Ascending aorta (tissue), 2 donors: ENCODE measurements around the gene HIP1R. TPM values are rescaled to one million over a fixed set of nuclear protein-coding genes. Genes with fewer than 3 reads are reported as not detected.

ENCODE experiments used
- DNase-seq, 2 donors: peaks; one replicate each; pipeline ENCODE4 v3.0.0-alpha.2; 2019; ENCODE audit warnings: low spot score in 2 of 2
- H3K27ac ChIP-seq, 2 donors: fragments of 200-600 bp; sonication (generic); one replicate each; pipeline ENCODE4 v1.5.1; 2016 to 2017; ENCODE audit warnings: mild to moderate bottlenecking in 1 of 2
- H3K27me3 ChIP-seq: fragments of 200-600 bp; sonication (generic); one replicate; pipeline ENCODE4 v1.5.1; 2017
- H3K36me3 ChIP-seq, 2 donors: fragments of 200-600 bp; sonication (generic); one replicate each; pipeline ENCODE4 v1.5.1; 2016
- H3K4me1 ChIP-seq, 2 donors: fragments of 200-600 bp; sonication (generic); one replicate each; pipeline ENCODE4 v1.5.1; 2016 to 2017; ENCODE audit warnings: mild to moderate bottlenecking in 1 of 2
- H3K4me3 ChIP-seq, 2 donors: fragments of 200-600 bp; sonication (generic); one replicate each; pipeline ENCODE4 v1.5.1; 2016 to 2017; ENCODE audit warnings: mild to moderate bottlenecking in 1 of 2
- H3K9me3 ChIP-seq, 2 donors: fragments of 200-600 bp; sonication (generic); one replicate each; pipeline ENCODE4 v1.5.1; 2016
- intact Hi-C: fragments of 100-400 bp; cut with DNase I; formaldehyde crosslinking; loops from one replicate; pipeline ENCODE4 v1.15.1; 2023
- total RNA-seq: library from RNA; depleted of rRNA; stranded (reverse); fragments of >200 nt; gene quantifications from one replicate; pipeline ENCODE4 v1.1.0, GENCODE V29; 2016
- TF ChIP-seq, protein P1 (sequence below), 3 experiments: fragments of 200-600 bp in 2 of 3; fragments of 450-650 bp in 1 of 3; sonication (generic) in 2 of 3; IDR thresholded peaks; one replicate each; pipeline ENCODE4 v1.5.1; 2016 to 2019; ENCODE audit warnings: antibody characterized with exemption in 3 of 3, mild to moderate bottlenecking in 1 of 3, moderate library complexity in 1 of 3

HIP1R gene
- total RNA-seq, 1 donor from 2014 or later = 98.7 TPM

- H3K9me3 ChIP-seq = no peaks in the 10 kb centered on the region
- H3K27ac ChIP-seq = no peak overlapping the region
- H3K4me3 ChIP-seq = peak overlapping the region; percentile 44 to 50
- H3K27me3 ChIP-seq = no peaks in the 10 kb centered on the region
- no peaks in the 10 kb centered on the region for H3K36me3 ChIP-seq
- TF ChIP-seq, protein P1, sequence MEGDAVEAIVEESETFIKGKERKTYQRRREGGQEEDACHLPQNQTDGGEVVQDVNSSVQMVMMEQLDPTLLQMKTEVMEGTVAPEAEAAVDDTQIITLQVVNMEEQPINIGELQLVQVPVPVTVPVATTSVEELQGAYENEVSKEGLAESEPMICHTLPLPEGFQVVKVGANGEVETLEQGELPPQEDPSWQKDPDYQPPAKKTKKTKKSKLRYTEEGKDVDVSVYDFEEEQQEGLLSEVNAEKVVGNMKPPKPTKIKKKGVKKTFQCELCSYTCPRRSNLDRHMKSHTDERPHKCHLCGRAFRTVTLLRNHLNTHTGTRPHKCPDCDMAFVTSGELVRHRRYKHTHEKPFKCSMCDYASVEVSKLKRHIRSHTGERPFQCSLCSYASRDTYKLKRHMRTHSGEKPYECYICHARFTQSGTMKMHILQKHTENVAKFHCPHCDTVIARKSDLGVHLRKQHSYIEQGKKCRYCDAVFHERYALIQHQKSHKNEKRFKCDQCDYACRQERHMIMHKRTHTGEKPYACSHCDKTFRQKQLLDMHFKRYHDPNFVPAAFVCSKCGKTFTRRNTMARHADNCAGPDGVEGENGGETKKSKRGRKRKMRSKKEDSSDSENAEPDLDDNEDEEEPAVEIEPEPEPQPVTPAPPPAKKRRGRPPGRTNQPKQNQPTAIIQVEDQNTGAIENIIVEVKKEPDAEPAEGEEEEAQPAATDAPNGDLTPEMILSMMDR (IDR thresholded peaks at IDR 0.05) = no peak
- intact Hi-C loops = no loop called here
- H3K4me1 ChIP-seq = no peaks in the 10 kb centered on the region
- no peak for DNase-seq
These were observed 9.2 kb upstream of the HIP1R start for GRCh38 chr12:122825773-122826724.

- TF ChIP-seq, protein P1 (IDR thresholded peaks at IDR 0.05) = no peak
- no peaks in the 10 kb centered on the region for H3K36me3 ChIP-seq
These were observed 8.0 kb upstream of the HIP1R start for GRCh38 chr12:122827258-122827657.

GRCh38 chr12:122830517-122831214 is 4.6 kb upstream of the HIP1R start:
- TF ChIP-seq, protein P1 (IDR thresholded peaks at IDR 0.05) = no peak
- no peak for DNase-seq
- Histone ChIP-seq H3K36me3 (no peaks in the 10 kb centered on the region), H3K27me3 (no peaks in the 10 kb centered on the region), H3K4me3 (no peak overlapping the region), H3K4me1 (no peaks in the 10 kb centered on the region), H3K9me3 (no peaks in the 10 kb centered on the region), H3K27ac (no peak overlapping the region)
- intact Hi-C loops = no loop called here

More at GRCh38 chr12:122827258-122827657, 8.0 kb upstream of the HIP1R start:
- Histone ChIP-seq H3K4me3 (no peak overlapping the region), H3K9me3 (no peaks in the 10 kb centered on the region), H3K27me3 (no peaks in the 10 kb centered on the region), H3K4me1 (no peaks in the 10 kb centered on the region), H3K27ac (no peak overlapping the region)
- intact Hi-C loops = no loop called here
- no peak for DNase-seq

DNA sequence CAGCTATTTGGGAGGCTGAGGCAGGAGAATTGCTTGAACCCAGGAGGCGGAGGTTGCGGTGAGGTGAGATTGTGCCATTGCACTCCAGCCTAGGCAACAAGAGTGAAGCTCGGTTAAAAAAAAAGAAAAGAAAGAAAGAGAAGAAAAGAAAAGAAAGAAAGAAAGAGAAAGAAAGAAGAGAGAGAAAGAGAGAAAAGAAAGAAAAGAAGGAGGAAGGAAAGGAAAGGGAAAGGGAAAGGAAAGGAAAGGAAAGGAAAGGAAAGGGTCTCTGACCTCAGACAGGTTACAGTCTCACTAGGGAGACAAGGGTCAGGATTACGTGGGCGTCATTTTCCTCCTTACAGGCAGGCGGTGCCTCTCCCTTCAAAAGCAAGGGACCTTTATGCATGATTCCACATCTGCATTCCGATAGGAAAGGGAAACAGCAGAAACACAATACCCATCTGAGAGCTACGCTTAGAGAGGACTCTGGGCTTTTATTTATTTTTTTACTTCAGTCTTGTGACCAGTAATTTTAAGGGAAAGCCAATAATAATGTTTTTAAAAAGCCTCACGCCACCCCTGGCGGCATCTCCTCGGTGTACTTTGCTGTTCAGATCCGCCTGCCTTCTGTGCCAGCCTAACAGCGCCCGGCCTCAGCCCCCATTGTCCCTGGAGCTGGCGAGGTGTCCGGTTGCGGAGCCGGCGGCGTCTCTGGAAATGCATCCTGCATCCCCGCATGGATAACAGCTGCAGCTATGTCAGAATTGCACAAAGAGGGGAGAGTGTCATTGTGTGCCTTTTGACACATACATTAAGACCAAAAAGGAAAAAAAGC is 945 bp upstream of the HIP1R start:
- Histone ChIP-seq H3K36me3 (no peaks in the 10 kb centered on the region), H3K4me3 (peak overlapping the region; percentile 68 to 75), H3K27me3 (no peaks in the 10 kb centered on the region), H3K27ac (peak overlapping the region; percentile 60 to 70), H3K4me1 (peaks cover 0 to 7% of the 10 kb centered on the region in 2 donors), H3K9me3 (no peaks in the 10 kb centered on the region)
- intact Hi-C loops = no loop called here
- TF ChIP-seq, protein P1 (IDR thresholded peaks at IDR 0.05) = peak in 2 of 3 experiments; percentile 11 to 19
- peak in 1 of 2 donors; percentile 83 for DNase-seq

- Histone ChIP-seq H3K36me3 (no peaks in the 10 kb centered on the region), H3K27ac (peak overlapping the region; percentile 59 to 60), H3K4me3 (peak overlapping the region; percentile 68 to 75), H3K27me3 (no peaks in the 10 kb centered on the region), H3K4me1 (peaks cover 0 to 9% of the 10 kb centered on the region in 2 donors), H3K9me3 (no peaks in the 10 kb centered on the region)
- no peak for DNase-seq
- intact Hi-C loops = loop anchor here (1.0 to 5.0 kb wide), 2 partner anchors 17 to 43 kb away; no protein-coding TSS in a partner anchor
- TF ChIP-seq, protein P1 (IDR thresholded peaks at IDR 0.05) = no peak
These were observed 431 bp downstream of the HIP1R start for GRCh38 chr12:122835750-122836026.
